ENCODE results near the gene SLC25A25.
"Not testable (repeated sequence)": the region's sequence is repeated elsewhere in the genome, so short reads cannot be mapped to it uniquely, and the experiment has no call there.

DNA sequence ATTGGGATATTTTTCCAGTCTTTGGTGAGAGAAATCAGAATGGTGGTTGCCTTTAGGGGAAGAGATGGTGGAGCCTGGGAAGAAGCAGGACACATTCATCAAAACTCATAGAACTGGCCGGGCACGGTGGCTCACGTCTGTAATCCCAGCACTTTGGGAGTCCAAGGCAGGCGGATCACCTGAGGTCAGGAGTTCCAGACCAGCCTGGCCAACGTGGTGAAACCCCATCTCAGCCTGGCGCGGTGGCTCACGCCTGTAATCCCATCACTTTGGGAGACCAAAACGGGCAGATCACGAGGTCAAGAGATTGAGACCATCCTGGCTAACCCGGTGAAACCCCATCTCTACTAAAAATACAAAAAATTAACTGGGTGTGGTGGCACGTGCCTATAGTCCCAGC lies 43.7 kb downstream of the SLC25A25 start:
- not testable (repeated sequence) for TF ChIP-seq ZNF384 (IDR thresholded peaks at IDR 0.05; ENCODE audit: low read depth, low read length); POLR2A (conservative IDR thresholded peaks at IDR 0.05); CTCF (IDR thresholded peaks at IDR 0.05 in 2 of 3, conservative IDR thresholded peaks at IDR 0.05 in 1 of 3; ENCODE audit: insufficient read depth in 2 of 3, low read depth in 1 of 3, low read length in 3 of 3); ZC3H4 (CRISPR knock-in tag; IDR thresholded peaks at IDR 0.05; ENCODE audit: borderline replicate concordance); SNAPC5 (CRISPR knock-in tag; IDR thresholded peaks at IDR 0.05); GABPB2 (CRISPR knock-in tag; conservative IDR thresholded peaks at IDR 0.05); HMG20B (CRISPR knock-in tag; IDR thresholded peaks at IDR 0.05); MED1 (CRISPR knock-in tag; IDR thresholded peaks at IDR 0.05; ENCODE audit: borderline replicate concordance); SIN3A (IDR thresholded peaks at IDR 0.05; ENCODE audit: borderline replicate concordance in 2 of 2, control insufficient read depth in 1 of 2, low read depth in 2 of 2, low read length in 2 of 2); RAD21 (CRISPR knock-in tag; conservative IDR thresholded peaks at IDR 0.05 in 1 of 2, IDR thresholded peaks at IDR 0.05 in 1 of 2)
